HG02678 (cell line): ENCODE data around the gene C3orf20.
"Not testable (repeated sequence)": the region's sequence is repeated elsewhere in the genome, so short reads cannot be mapped to it uniquely, and the experiment has no call there.

Source experiments
- ATAC-seq: cut with Tn5 transposase; IDR thresholded peaks from one replicate; pipeline ENCODE4 v1.9.1; 2021; ENCODE audit warnings: mild to moderate bottlenecking, moderate library complexity; ENCODE audit not compliant: unreplicated experiment

C3orf20 gene

DNA sequence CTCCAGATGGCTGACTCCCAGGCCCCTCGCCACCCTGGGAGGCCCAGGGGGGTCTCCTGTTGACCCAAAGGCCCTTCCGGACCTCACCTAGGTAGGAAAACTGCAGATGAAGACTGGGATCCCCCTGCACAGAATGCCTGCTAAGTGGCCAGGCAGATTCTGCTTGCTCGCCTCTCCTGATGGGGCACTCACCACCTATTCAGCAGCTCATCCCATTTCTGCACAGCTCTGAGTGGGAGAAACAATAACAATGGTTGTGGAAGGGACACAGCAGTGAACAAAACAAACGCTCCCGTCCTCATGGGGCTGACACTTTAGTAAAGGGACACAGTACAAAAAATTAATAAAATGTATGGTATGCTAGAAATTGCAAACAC lies 118.9 kb downstream of the C3orf20 start:
- ATAC-seq = no peak

DNA sequence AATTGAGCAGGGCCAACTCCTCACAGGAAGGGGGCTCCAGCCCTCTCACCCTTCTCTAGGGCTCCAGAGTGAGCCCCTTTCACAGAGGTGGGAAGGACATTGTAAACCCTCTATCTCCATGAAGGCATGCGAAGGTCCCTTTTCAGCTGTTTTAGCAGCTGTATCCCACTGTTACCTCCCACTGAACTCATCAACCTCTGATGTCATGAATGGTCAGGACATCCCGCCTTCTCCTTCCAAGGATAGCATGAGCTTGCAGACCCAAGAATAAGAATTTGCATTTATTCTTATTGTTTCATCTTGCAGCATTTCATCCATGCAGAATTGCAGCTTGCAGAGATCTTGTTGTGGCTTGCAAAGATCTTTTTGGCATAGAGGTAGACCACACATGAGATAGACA lies 119.5 kb downstream of the C3orf20 start:
- ATAC-seq = no peak

DNA sequence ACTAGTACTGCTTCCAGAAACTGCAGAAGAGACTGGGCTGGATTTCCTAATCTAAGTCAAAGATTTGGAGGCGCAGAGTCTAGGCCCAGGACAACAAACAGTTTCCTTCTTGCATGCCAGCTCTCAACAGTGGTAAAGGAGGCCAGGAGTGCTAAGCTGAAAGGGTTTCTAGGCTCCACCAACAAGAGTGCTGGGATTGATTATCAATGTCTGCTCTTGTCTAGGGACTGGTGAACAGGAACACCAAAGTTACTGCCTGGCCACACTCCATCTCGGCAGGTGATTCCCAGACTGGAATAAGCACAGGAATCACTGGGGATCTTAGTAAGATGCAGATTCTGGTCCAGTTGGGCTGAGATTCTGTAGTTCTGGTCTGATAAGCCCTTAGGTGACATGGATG lies 121.1 kb downstream of the C3orf20 start:
- no peak for ATAC-seq

DNA sequence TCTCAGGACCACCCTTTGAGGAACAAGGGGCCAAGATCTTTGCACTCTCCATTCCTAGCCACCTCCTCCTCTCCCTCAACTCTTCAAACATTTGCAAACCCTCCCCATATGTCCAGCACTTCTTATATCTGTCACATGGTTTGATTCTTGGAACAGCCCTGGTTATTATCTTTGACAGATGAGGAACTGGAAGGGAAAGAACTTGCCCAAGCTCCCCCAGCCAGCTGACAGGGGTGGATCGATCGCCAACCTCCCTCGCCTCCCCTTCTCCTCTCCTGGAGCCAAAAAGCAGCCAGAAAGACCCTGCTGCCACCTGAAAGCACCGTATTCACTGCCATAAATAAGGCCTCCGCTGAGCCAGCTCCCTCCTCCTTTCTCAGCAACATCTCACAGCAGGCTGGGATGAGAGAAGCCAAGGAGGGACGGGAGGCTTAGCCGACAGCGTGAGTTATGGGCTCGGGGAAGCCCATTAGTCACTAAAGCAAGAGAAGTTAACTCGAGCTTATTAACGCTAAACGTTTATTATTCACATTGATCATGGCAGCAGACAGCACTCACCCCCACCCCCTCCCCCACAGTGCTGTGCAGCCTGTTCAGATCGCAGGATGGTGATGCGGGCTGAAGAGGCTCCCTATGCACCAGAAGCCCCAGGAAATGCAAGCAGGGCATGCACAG lies 121.6 kb downstream of the C3orf20 start:
- ATAC-seq = no peak

DNA sequence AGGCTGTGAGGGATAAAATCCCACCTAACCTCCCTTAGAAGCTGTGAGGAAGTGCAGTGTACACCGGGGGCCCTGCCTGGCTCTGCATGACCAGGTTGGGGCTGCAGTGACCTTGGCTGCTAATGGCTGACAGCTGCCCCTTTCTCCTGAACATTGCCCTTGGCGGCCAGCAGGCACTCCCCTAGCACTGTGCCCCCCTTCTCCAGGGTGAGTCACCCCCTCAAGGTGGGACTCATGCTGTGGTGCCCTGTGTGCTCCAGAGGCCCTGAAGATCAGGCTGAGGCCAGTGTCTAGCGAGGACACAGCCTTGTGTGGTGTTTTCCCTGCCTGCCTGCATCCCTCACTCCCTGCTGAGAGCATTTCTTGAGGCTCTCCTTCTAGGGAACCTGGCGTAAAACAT lies 122.8 kb downstream of the C3orf20 start:
- ATAC-seq = no peak

DNA sequence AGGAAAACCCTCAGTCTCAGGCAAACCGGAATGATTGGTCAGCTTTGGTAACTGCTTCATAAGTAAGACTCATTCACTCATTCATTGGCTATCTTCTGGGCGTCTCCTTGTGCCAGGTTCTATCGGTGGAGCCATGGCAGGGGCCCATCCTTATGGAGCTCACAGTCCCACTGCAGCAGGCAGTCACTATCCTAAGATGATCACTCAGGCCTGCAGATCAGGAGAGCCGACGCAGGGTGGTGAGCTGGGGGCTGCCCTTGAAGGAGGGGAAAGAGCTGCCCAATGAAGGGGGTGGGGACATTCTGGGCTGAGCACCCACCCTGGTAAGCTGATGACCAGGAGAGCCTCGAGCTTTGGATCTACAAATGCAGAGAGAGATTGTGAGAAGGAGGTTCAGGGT lies 123.3 kb downstream of the C3orf20 start:
- no peak for ATAC-seq

DNA sequence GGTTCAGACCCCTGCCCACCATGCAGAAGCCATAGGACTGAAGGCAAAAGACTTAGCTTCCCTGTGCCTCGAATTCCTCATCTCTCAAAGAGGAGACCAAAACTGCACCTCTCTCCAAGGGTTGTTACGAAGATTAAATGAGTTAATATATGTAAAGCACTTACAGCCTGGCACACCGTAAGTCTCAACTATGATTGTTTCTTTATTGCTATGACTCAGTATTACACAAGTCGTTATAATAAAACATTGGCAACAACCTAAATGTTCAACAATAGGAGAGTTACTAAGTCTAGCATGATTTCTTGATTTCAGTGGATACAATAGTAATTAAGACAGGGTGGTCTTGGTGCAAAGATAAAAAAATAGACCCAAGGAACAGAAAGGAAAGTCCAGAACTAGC lies 124.2 kb downstream of the C3orf20 start:
- no peak for ATAC-seq

DNA sequence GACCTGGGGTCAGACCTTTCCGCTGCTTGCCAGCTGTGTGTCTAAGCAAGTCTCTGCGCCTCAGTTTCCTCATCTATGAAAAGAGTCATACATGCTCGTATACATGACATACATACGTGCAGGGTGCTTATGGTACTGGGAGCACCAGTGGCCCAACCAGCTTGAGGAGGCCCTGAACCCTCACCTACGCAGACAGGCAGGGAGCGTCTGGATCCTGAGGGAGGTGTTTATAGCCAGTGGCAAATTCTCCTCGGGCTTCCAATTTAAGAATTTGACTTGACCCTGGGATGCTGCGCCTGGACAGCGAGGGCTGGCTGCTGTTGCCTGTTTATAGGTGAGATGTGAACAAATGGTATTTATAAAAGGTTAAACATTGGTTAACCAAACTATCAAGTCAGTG lies 126.1 kb downstream of the C3orf20 start:
- no peak for ATAC-seq

DNA sequence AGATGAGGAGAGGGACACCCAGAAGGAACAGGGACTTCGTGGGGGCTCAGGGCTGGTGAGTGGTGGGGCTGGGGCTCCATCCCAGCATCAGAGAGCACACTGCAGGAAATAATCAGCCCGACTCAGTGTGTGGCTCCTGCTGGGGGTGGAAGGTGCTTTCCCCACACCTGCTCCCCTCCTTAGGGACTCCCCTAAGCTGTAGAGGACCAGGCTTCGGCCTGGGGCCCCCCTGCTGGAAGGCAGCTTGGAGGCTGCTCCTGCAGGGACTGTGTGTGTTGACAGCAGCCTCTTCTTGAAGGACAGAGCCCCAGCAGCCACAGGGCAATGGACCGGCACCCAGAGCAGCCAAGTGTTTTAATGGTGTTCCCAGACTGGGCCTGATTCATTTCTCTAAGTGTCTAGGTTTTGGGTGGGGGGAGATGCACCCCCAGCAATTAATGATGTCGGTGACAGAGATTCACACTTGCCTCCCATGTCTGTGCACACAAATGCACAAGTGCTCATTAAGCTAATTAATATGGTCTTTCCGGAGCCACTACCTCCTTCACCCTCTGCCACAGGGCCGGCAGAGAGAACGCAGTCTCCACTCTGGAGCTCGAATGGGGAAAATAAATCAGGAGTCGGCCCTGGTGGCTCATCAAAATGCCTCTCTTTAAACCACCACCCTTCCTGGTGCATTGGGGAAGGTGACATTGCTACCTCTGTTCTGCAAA lies 126.9 kb downstream of the C3orf20 start:
- no peak for ATAC-seq

DNA sequence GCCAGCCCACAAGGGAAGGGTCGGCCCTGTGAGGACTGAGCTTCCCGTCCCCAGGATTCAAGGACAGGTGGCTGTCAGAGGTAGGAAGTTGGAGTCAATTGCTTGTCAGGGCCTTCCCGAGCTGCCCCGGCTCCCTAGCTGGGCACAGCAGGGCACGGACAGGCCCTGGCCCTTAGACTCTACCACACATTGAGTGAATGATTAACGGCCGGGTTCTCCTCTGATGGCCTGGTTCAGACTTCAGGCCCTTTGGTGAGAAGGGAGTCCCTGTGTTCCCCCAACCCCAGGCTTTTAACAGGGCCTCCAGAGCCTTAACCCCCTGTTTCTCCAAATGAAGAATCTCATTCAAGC lies 127.4 kb downstream of the C3orf20 start:
- no peak for ATAC-seq

DNA sequence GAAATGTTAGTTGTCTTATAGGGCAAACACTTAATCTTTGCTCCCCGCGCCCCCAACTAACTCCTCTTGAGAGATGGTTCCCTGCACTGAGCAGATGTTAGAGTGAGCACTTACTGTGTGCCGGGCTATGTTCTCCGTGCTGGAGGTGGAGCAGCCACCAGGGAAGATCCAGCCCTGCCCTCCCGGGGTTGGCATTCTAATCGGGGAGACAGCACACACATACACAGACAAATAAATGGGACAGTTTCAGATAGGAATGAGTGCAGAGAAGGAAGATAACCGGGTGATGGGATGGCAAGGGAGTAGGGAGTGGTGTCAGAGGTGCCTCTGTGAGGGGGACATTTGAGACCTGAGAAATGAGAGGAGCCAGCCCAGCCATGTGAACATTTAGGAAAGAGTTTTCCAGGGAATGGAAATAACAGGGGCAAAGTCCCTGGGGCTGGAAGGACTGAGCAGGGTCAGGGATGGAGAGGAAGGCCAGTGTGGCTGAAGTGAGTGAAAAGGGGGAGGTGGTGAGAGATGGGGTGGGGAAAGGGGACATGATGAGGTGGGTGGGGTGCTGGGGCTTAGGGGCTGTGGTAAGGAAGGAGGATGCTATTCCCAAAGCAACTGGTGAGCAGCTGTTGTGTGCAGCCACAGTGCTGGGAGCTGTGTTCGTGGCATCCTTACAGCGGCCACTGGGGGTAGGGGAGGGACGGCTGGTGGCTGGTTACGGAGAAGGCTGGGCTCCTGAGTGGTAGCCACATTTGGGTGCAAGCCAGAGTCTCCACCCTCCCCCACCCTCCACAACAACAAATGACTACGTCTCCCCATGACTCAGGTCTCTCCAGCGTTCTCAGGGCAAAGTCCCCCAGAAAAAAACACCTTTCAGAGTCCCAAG lies 128.4 kb downstream of the C3orf20 start:
- no peak for ATAC-seq

DNA sequence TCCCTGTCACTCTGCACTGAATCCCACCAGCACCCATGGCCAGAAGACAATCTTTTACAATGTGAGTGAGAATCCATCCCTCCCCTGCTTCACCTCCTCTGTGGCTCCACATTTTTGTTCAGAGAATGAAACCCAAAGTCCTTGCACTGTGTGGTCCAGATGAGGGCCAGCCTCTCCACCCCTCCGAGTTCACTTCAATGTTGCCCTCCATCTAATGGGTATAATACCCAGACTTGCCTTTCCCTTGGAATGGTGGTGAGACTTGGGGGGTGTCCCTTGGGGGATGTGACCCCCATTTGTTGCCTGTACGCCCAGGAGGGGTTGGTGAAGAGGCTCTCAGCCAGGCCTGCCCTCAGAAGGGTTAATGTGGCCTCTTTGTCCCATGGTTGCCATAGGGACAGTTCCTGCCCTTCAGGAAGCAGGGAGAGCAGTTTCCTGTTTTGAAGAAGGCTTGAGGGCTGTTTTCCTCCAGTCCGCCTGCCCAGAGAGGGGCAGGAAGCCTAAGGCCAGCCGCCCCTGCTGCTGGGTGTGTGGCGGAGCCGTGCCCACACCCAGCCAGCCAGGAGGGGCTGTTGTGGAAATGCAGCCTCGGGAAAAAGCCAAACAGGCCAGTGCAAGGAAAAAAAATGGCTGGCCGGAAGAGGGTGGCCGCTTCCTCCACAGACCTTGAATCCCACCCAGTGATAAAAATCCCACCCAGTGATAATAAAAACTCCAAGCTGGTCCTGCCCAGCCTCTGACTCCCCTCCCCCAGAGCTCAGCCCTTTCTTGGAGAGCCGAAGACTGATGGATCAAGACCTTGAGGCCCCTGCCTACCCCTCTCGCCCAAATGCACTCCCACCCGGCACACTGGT lies 129.3 kb downstream of the C3orf20 start:
- no peak for ATAC-seq

DNA sequence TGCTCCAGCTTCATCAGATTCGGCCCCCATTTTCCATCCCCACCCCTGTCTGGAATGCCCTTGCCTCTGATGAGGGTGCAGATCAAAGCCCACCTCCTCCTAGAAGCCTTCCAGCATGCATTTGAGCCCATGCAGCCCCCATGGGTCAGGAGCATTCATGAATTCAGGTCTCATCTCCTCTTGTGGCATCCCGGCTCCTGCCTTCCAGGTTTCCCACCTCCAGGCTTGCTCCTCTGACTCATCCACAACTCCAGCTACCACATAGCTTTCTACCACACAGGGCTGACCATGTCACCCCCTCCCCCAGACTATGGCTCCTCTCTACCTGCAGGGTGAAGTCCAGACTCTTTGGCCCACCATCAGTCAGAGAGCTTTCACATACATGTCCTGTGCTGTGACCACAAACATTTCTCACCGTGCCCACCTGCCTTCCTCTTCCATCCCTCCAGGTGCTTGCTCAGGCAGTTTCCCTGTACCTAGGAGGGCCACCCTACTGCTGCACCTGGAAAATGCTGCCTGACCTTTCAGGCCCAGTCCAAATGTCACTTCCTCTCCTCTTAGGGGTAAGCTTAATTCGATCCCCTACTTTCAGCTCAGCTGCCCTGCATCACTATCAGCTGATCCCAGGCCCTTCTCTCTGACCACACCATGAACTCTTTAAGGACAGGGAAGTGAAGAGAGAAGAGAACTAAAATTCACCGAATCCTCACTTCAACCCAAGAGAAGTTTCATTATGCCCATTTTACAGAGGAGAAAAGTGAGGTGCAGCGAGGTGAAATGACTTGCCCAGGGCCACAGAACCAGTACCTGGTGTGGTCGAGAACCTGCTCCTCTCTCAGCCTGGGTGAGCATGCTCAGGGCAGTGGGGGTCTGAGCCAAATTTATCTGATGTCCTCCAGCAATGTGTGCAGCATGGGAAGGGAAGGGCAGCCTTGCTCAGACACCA lies 130.2 kb downstream of the C3orf20 start:
- ATAC-seq = no peak

DNA sequence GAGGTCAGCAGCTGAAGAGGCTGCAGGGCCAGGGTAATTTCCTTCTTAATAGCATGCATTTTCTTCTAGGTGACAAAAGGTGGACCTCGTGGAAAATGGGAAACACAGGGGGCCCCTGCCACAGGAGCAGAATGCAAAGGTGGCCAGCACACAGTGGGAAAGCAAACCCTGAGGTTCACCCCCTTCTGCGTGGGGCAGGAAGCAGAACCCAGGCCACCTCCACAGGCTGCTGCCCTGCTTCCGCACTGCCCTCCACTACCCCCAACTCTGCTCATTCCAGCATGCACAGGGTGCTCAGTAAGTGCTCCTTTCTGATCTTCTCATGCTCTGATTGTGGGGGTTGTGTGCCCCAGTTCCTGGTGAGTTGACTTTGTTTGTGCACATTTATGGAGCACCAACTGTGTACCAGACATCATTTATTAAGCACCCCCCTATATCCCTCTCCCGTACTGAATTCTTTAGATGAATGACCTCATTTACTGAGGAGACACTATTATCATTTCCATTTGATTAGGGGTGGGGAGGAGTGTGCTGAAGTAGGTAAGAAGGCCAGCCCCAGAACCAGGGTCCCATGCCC lies 131.1 kb downstream of the C3orf20 start:
- ATAC-seq = no peak

DNA sequence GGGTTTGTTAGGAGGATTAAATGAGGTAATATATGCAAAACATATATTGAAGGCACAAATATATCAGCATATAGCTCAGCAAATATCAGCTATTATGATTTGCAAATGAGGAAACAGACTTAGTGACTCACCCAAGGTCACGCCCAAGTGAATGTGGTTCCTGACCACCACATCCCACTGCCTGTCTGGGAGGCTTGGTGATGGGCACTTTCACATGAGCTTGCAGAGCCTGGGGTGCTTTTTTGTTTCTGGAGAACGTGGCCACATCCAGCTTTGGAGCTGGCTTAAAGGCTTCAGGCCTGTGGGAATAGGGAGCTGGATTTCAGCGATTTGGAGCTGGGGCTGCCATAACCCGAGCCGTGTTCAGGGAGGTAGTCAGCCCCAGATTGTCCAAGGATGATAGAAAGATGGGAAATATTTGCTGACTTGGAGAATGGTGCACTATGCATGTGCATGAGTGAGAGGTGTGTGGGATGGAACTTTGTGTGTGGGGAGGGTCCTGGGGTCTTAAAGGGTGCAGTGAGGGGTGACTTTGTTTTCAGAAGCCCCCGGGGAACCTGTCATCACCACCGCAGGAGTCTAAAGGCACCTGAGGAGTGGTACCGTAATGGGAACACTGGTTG lies 131.8 kb downstream of the C3orf20 start:
- ATAC-seq = no peak

DNA sequence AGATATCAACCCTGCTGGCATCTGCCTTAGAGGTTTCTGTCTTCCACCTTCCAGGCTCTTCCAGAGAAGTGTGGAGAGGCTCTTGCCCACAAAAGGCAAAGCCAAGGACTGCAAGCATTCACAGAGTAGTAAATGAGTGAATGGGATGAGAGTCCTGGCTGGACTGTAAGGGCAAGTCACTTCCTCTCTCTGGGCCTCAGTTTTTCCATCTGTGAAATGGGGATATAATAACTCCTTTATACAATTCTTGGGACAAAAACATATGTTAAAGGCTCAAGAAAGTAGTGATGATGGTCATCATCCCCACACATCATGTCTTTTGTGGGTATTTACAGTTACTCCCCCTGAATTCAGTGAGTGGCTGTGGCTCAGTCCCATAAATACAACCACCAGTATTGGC lies 133.1 kb downstream of the C3orf20 start:
- no peak for ATAC-seq

DNA sequence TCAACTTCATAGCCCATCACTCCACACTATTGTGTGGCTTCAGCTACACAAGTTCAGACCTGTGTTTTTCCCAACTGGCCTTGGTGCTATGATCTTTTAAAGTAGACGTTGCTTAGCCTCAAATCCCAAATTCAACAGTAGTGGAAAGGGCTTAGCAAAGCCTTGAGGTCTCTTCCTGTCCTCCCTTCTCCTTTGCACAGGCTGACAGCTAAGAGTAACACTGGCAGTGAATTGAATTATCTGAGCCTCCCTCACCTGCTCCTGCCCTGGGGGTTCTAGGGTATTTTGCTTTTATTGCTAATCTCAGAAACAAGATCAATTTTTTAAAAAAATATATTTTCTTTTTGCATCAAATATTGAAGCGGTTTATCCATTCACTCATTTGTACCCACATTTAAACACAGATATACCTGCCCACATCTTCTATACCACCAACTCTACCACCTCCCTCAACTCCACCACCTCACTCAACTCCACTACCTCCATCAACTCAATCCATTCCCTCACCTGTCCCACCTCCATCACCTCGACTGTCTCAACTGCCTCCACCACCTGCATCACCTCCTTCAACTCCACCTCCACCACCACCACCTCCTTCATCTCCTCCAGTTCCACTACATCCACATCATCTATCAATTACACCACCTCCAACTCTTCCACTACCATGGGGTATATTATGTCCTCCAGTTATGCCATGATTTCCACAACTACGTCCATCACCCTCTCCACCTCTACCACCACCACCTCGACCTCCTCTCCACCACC lies 133.7 kb downstream of the C3orf20 start:
- ATAC-seq = no peak

DNA sequence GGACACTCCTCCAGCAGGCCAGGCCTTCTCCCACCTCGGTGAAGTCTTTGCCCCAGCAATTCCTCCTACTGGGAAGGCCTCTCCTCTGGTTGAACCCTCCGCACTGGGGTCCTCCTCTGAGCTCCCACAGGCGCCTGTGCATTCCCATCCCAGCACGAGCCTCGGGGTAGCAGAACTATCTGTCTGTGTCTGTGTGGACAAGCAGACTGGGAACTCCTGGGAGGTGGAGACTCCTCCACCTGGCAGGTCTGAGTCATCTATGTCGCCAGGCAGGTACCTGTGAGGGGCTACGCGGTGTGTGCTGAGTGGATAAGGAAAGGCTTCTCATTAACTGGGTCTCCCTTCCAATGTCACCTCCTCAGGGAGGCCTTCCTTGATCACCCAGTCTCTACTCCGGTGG lies 134.7 kb downstream of the C3orf20 start:
- ATAC-seq = not testable (repeated sequence)
